Inferior parietal cortex (tissue), 1 donor: ENCODE measurements around the gene PCNX1.
A peak's percentile ranks its signal among the peaks of the same experiment; 100 is the strongest.

ENCODE experiments used
- DNase-seq: peaks from one replicate; pipeline ENCODE4 v3.0.0-alpha.2; 2016; ENCODE audit errors: extremely low spot score

Gene PCNX1

GRCh38 chr14:70888681-70889175 lies 18.5 kb upstream of the PCNX1 start:
- no peak for DNase-seq

- no peak for DNase-seq
These were observed 17.7 kb upstream of the PCNX1 start for GRCh38 chr14:70889555-70889954.

- DNase-seq: no peak
These were observed 16.2 kb upstream of the PCNX1 start for GRCh38 chr14:70890826-70891659.

GRCh38 chr14:70891737-70892136 lies 15.5 kb upstream of the PCNX1 start:
- no peak for DNase-seq

GRCh38 chr14:70893062-70893845 lies 14.0 kb upstream of the PCNX1 start:
- no peak for DNase-seq

GRCh38 chr14:70893858-70894291 lies 13.4 kb upstream of the PCNX1 start:
- no peak for DNase-seq

GRCh38 chr14:70894868-70895267 lies 12.4 kb upstream of the PCNX1 start:
- DNase-seq: no peak

- DNase-seq: no peak
These were observed 10.9 kb upstream of the PCNX1 start for GRCh38 chr14:70896317-70896716.

- DNase-seq: no peak
These were observed 10.3 kb upstream of the PCNX1 start for GRCh38 chr14:70896981-70897380.

GRCh38 chr14:70897464-70897863 lies 9.8 kb upstream of the PCNX1 start:
- peak; percentile 20 for DNase-seq

- no peak for DNase-seq
These were observed 9.0 kb upstream of the PCNX1 start for GRCh38 chr14:70898111-70898745.

- no peak for DNase-seq
These were observed 6.0 kb upstream of the PCNX1 start for GRCh38 chr14:70901269-70901668.

GRCh38 chr14:70902184-70902583 lies 5.1 kb upstream of the PCNX1 start:
- DNase-seq: no peak

GRCh38 chr14:70904373-70904772 lies 2.9 kb upstream of the PCNX1 start:
- DNase-seq: no peak

GRCh38 chr14:70905301-70905700 lies 2.0 kb upstream of the PCNX1 start:
- DNase-seq: peak; percentile 19

- no peak for DNase-seq
These were observed 475 bp upstream of the PCNX1 start for GRCh38 chr14:70906793-70907175.

- DNase-seq: peak; percentile 27
These were observed 1.0 kb downstream of the PCNX1 start for GRCh38 chr14:70907996-70908934.

GRCh38 chr14:70908935-70909641 lies 1.8 kb downstream of the PCNX1 start:
- no peak for DNase-seq

- no peak for DNase-seq
These were observed 2.7 kb downstream of the PCNX1 start for GRCh38 chr14:70909733-70910614.

GRCh38 chr14:70915415-70915814 lies 8.2 kb downstream of the PCNX1 start:
- no peak for DNase-seq
